ENCODE data around the gene MYO1A.
"Not testable (repeated sequence)": the region's sequence is repeated elsewhere in the genome, so short reads cannot be mapped to it uniquely, and the experiment has no call there.

Gene MYO1A

GRCh38 chr12:57031789-57032188 is 18.1 kb downstream of the MYO1A start:
- TF ChIP-seq CTCF (conservative IDR thresholded peaks at IDR 0.05; ENCODE audit: low read depth, low read length) = no peak
- DNase-seq (ENCODE audit: low read depth) = no peak
- H3K4me3 ChIP-seq (ENCODE audit: low read length) = no peak overlapping the region

DNA sequence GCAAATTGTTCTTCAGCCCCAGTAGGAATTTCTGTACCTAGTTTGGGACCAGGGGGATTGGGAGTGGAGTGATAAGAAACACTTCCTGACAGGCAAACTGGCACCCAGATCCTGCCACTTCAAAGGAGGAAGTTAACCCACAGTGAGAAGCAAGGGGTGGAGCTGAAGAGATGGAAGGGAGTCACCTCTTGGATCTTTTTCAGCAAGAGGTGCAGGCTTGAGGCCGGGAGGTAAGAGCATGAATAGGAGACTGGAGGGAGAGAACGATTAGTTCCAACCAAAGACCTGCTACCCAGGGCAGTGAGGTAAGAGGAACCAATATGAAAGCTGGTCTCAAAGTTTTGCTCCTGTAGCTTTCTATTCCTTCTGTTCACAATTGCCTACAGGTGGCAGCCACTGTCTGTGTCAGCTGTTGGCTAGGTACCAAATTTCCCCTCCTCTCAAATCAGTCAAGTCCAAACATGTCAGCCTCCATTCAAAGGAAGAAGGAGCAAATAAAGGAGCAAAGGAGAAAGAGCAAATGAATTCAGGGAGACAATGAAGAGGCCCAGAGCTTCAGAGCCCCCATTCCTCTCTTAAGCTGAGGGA is 18.7 kb downstream of the MYO1A start:
- TF ChIP-seq CTCF (conservative IDR thresholded peaks at IDR 0.05; ENCODE audit: low read depth, low read length) = no peak
- no peak overlapping the region for H3K4me3 ChIP-seq (ENCODE audit: low read length)
- DNase-seq (ENCODE audit: low read depth) = no peak

- DNase-seq (ENCODE audit: low read depth) = no peak
- H3K4me3 ChIP-seq (ENCODE audit: low read length) = no peak overlapping the region
- no peak for TF ChIP-seq CTCF (conservative IDR thresholded peaks at IDR 0.05; ENCODE audit: low read depth, low read length)
Measured at GRCh38 chr12:57029457-57029856, 20.5 kb downstream of the MYO1A start.

GRCh38 chr12:57027805-57028153 is 22.1 kb downstream of the MYO1A start:
- no peak overlapping the region for H3K4me3 ChIP-seq (ENCODE audit: low read length)
- TF ChIP-seq CTCF (conservative IDR thresholded peaks at IDR 0.05; ENCODE audit: low read depth, low read length) = no peak
- no peak for DNase-seq (ENCODE audit: low read depth)

DNA sequence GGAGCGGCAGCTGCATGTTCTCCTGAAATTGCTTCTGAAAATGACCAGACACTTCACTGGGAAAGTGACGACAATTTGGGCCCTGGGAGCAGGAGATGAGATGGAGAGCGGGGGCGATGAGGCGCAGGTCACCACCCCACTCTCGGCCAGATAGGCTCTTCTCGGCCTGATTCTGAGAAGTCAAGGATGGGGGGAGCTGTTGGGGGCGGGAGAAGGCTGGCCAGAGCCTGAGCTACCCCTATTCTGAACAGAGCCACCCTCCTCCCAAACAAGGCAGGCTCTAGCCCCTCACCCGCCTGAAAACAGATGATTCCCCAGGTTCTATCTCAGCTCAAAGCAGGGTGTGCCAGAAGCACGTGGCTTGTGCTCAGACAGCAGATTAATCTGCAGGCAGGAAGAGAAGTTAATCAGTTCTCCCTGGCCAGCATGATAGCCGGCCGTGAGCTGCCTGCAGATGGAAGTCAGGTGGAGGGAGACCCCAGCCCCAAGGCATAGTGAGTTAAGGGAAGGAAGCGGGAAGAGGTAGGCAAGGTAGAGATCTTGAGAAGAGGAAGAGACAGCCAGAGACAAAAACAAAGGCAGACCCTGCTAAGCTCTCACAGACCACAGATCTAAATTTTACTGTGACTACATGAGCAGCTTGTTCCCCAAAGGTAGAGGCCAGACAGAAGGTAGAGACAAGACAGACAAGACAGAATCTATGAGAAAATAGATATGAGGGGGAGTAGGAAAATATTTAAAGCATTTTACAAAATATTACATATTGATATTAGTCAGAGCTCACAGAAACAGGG is 22.7 kb downstream of the MYO1A start:
- no peak overlapping the region for H3K4me3 ChIP-seq (ENCODE audit: low read length)
- no peak for TF ChIP-seq CTCF (conservative IDR thresholded peaks at IDR 0.05; ENCODE audit: low read depth, low read length)
- no peak for DNase-seq (ENCODE audit: low read depth)

- TF ChIP-seq CTCF (conservative IDR thresholded peaks at IDR 0.05; ENCODE audit: low read depth, low read length) = no peak
- no peak overlapping the region for H3K4me3 ChIP-seq (ENCODE audit: low read length)
- no peak for DNase-seq (ENCODE audit: low read depth)
Measured at GRCh38 chr12:57025196-57025595, 24.7 kb downstream of the MYO1A start.

DNA sequence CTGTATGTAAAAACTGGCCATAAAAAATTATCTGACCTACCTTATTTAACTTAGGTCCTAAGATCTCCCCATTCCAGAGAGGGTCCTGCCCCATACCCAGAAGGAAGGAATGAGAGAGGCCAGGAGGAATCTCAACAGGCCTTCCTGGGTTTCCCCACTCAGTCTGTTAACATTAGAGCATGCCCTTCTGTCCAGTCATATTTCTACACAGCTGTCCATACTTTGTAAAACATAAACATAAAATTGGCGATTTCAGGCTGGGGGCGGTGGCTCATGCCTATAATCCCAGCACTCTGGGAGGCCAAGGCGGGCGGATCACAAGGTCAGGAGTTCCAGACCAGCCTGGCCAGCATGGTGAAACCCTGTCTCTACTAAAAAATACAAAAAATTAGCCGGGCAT is 27.6 kb downstream of the MYO1A start:
- not testable (repeated sequence) for H3K4me3 ChIP-seq (ENCODE audit: low read length); DNase-seq (ENCODE audit: low read depth)
